Gastroesophageal sphincter (tissue), 4 donors: Measurements from ENCODE around the gene TEX101. TPM values are rescaled to one million over a fixed set of nuclear protein-coding genes. Genes with fewer than 3 reads are reported as not detected.

Experiments
- ATAC-seq: fragments of 150-250 bp; one replicate; pipeline ENCODE4 v1.9.1; 2016; ENCODE audit warnings: mild to moderate bottlenecking, moderate library complexity
- H3K27ac ChIP-seq, 4 donors: fragments of 200-600 bp; sonication (generic) in 3 of 4; 1 replicate in 3 of 4; 2 replicates in 1 of 4; pipeline ENCODE4 v1.5.1; 2016 to 2019
- H3K27me3 ChIP-seq: fragments of 200-600 bp; sonication (generic); one replicate; pipeline ENCODE4 v1.5.1; 2019
- H3K36me3 ChIP-seq, 2 donors: fragments of 200-600 bp; sonication (generic); one replicate each; pipeline ENCODE4 v1.5.1; 2019; ENCODE audit warnings: control low read depth in 1 of 2
- H3K4me1 ChIP-seq, 3 donors: fragments of 200-600 bp; sonication (generic); 1 replicate in 2 of 3; 2 replicates in 1 of 3; pipeline ENCODE4 v1.5.1; 2016 to 2019; ENCODE audit warnings: control low read depth in 2 of 3
- H3K4me3 ChIP-seq, 2 donors: fragments of 200-600 bp; sonication (generic); one replicate each; pipeline ENCODE4 v1.5.1; 2019; ENCODE audit warnings: mild to moderate bottlenecking in 1 of 2, moderate library complexity in 1 of 2
- H3K9me3 ChIP-seq, 3 donors: fragments of 200-600 bp; sonication (generic); one replicate each; pipeline ENCODE4 v1.5.1; 2017 to 2019; ENCODE audit warnings: control low read depth in 2 of 3
- CTCF ChIP-seq, 4 experiments: fragments of 200-600 bp in 2 of 4; fragments of 450-650 bp in 2 of 4; sonication (generic) in 1 of 4; IDR thresholded peaks; one replicate each; pipeline ENCODE4 v1.5.1; 2017 to 2019; ENCODE audit warnings: antibody characterized with exemption in 4 of 4, mild to moderate bottlenecking in 2 of 4, moderate library complexity in 2 of 4
- EP300 ChIP-seq: sonication (generic); formaldehyde crosslinking; IDR thresholded peaks from one replicate; pipeline ENCODE4 v1.6.1; 2017; ENCODE audit warnings: antibody characterized with exemption, mild to moderate bottlenecking
- POLR2A ChIP-seq, 2 donors: fragments of 450-650 bp; IDR thresholded peaks; one replicate each; pipeline ENCODE4 v1.6.1; 2017; ENCODE audit warnings: antibody characterized with exemption in 2 of 2, mild to moderate bottlenecking in 2 of 2, moderate library complexity in 1 of 2
- POLR2AphosphoS5 ChIP-seq: sonication (generic); formaldehyde crosslinking; IDR thresholded peaks from one replicate; pipeline ENCODE4 v1.6.1; 2017; ENCODE audit warnings: antibody characterized with exemption
- WGBS, 2 donors: methylation state at CpG; one replicate each; pipeline ENCODE4 v1.1.5; 2018; ENCODE audit warnings: low coverage in 1 of 2; 5-methylcytosine and 5-hydroxymethylcytosine counted together
- total RNA-seq, 4 donors: library from RNA; depleted of rRNA; stranded (reverse); fragments of >200 nt; gene quantifications; one replicate each; pipeline ENCODE4 v1.1.0, GENCODE V29; 2016

Gene TEX101
- total RNA-seq, 4 donors from 2014 or later: not detected

GRCh38 chr19:43460362-43461016, 45.8 kb downstream of the TEX101 start:
- no peaks in the 10 kb centered on the region for H3K9me3 ChIP-seq
- H3K4me3 ChIP-seq: no peak overlapping the region
- TF ChIP-seq CTCF (IDR thresholded peaks at IDR 0.05) (no peak), EP300 (no peak), POLR2A (IDR thresholded peaks at IDR 0.05) (no peak), POLR2AphosphoS5 (no peak)
- no peak for ATAC-seq
- H3K27me3 ChIP-seq: no peaks in the 10 kb centered on the region
- H3K36me3 ChIP-seq: peaks cover 0 to 7% of the 10 kb centered on the region in 2 donors
- peaks cover 0 to 30% (median 9%) of the 10 kb centered on the region in 3 donors for H3K4me1 ChIP-seq
- WGBS, 2 donors: 80 to 88% methylated on average over 6 to 12 of the region's 16 CpGs
- H3K27ac ChIP-seq: no peak overlapping the region

GRCh38 chr19:43461303-43461702, 46.6 kb downstream of the TEX101 start:
- no peak for ATAC-seq
- 67% methylated on average over 1 of the region's 12 CpGs; no CpG with 5 or more reads in 1 of the 2 donors for WGBS, 2 donors

GRCh38 chr19:43462383-43462782, 47.7 kb downstream of the TEX101 start:
- H3K36me3 ChIP-seq: peaks cover 0 to 7% of the 10 kb centered on the region in 2 donors
- H3K4me3 ChIP-seq: peak overlapping the region in 1 of 2 donors; percentile 59
- peaks cover 0 to 31% (median 10%) of the 10 kb centered on the region in 3 donors for H3K4me1 ChIP-seq
- no peaks in the 10 kb centered on the region for H3K9me3 ChIP-seq
- 96 to 99% methylated on average over 4 to 6 of the region's 7 CpGs for WGBS, 2 donors
- no peak for TF ChIP-seq EP300
- TF ChIP-seq POLR2A (IDR thresholded peaks at IDR 0.05): no peak
- ATAC-seq: no peak
- peak overlapping the region in 3 of 4 donors; percentile 90 to 92 (median 91) for H3K27ac ChIP-seq
- no peaks in the 10 kb centered on the region for H3K27me3 ChIP-seq

More at GRCh38 chr19:43461303-43461702, 46.6 kb downstream of the TEX101 start:
- no peak overlapping the region for H3K27ac ChIP-seq
- no peaks in the 10 kb centered on the region for H3K9me3 ChIP-seq
- H3K4me3 ChIP-seq: no peak overlapping the region
- peaks cover 0 to 7% of the 10 kb centered on the region in 2 donors for H3K36me3 ChIP-seq
- H3K27me3 ChIP-seq: no peaks in the 10 kb centered on the region
- peaks cover 0 to 31% (median 10%) of the 10 kb centered on the region in 3 donors for H3K4me1 ChIP-seq
- no peak for TF ChIP-seq POLR2AphosphoS5
- TF ChIP-seq POLR2A (IDR thresholded peaks at IDR 0.05): no peak
- no peak for TF ChIP-seq CTCF (IDR thresholded peaks at IDR 0.05)
- TF ChIP-seq EP300: no peak

- H3K4me3 ChIP-seq: peak overlapping the region; percentile 51 to 59
- H3K36me3 ChIP-seq: peaks cover 0 to 7% of the 10 kb centered on the region in 2 donors
- no peaks in the 10 kb centered on the region for H3K27me3 ChIP-seq
- ATAC-seq: no peak
- H3K4me1 ChIP-seq: peaks cover 0 to 31% (median 10%) of the 10 kb centered on the region in 3 donors
- TF ChIP-seq CTCF (IDR thresholded peaks at IDR 0.05): no peak
- TF ChIP-seq POLR2A (IDR thresholded peaks at IDR 0.05): no peak
- no peak for TF ChIP-seq POLR2AphosphoS5
- no peak for TF ChIP-seq EP300
- 67 to 80% methylated on average over 1 to 2 of the region's 33 CpGs for WGBS, 2 donors
- H3K9me3 ChIP-seq: no peaks in the 10 kb centered on the region
- peak overlapping the region in 3 of 4 donors; percentile 90 to 92 (median 91) for H3K27ac ChIP-seq
Observed at GRCh38 chr19:43462785-43463380, 48.2 kb downstream of the TEX101 start.

GRCh38 chr19:43463381-43464133, 48.9 kb downstream of the TEX101 start:
- TF ChIP-seq CTCF (IDR thresholded peaks at IDR 0.05) (peak in 1 of 4 experiments; percentile 8), POLR2AphosphoS5 (peak; percentile 7), EP300 (no peak), POLR2A (IDR thresholded peaks at IDR 0.05) (peak in 1 of 2 donors; percentile 33)
- peak overlapping the region; percentile 36 to 92 (median 90) for H3K27ac ChIP-seq
- ATAC-seq: peak; percentile 93
- H3K4me3 ChIP-seq: peak overlapping the region; percentile 51 to 59
- 0 to 3% methylated on average over 8 to 16 of the region's 57 CpGs for WGBS, 2 donors
- H3K4me1 ChIP-seq: peaks cover 0 to 31% (median 10%) of the 10 kb centered on the region in 3 donors
- no peaks in the 10 kb centered on the region for H3K9me3 ChIP-seq
- peaks cover 0 to 7% of the 10 kb centered on the region in 2 donors for H3K36me3 ChIP-seq
- no peaks in the 10 kb centered on the region for H3K27me3 ChIP-seq
